ENCODE data around the gene DNER. TPM values are rescaled to one million over a fixed set of nuclear protein-coding genes. Genes with fewer than 3 reads are reported as not detected.

DNER gene
- total RNA-seq, 1 experiment from 2014 or later: 0.28 TPM

DNA sequence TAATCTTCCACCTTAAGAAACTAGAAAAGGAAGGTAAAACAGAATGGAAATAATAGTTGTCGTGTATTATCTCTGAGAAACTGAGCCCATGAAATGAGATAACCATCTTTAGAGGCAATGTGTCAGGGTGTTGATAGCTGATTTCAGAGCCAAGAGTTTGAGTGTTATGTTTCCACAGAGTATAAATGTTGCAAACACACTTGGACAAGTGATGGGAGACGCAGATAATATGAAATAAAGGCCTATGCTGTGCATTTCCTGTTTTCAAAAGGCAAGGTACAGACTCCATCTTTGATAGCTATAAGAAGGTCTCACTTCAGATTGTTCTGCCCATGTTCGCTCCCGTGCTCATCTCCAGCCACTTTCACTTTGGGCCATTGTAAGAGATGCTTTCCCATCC lies 25.9 kb upstream of the DNER start:
- H3K27ac ChIP-seq: no peak overlapping the region
- peaks cover 15% of the 10 kb centered on the region; the same call in 1 of the 2 replicates for H3K9me3 ChIP-seq (ENCODE audit: insufficient read depth, low read depth)
- H4K20me1 ChIP-seq (ENCODE audit: insufficient read depth): no peaks in the 10 kb centered on the region
- no TSS peak for BruUV-seq (replicated peaks)
- no peak overlapping the region for H3K4me2 ChIP-seq
- ChIA-PET CTCF (no interaction called here), POLR2A (ENCODE audit: unreplicated experiment) (interaction anchor here (0.6 kb wide), 1 partner anchor 44 kb away, joined by 4 read pairs; no protein-coding TSS in a partner anchor)
- H3K79me2 ChIP-seq (ENCODE audit: low read depth): no peaks in the 10 kb centered on the region
- intact Hi-C loops (cut with micrococcal nuclease; ENCODE audit: unreplicated experiment): no loop called here
- no peak overlapping the region for H3K4me3 ChIP-seq
- H3K27me3 ChIP-seq (ENCODE audit: insufficient read depth, low read depth): no peaks in the 10 kb centered on the region
- no peak for DNase-seq
- H3F3A ChIP-seq (ENCODE audit: insufficient read depth, low read depth): no peaks in the 10 kb centered on the region
- no peak overlapping the region for H2AFZ ChIP-seq
- H3K9me2 ChIP-seq (ENCODE audit: insufficient read depth): no peaks in the 10 kb centered on the region
- H3K36me3 ChIP-seq (ENCODE audit: low read depth): no peaks in the 10 kb centered on the region
- no peaks in the 10 kb centered on the region for H3K4me1 ChIP-seq (replicated peaks; ENCODE audit: insufficient read depth)
- TF ChIP-seq EZH2 (IDR thresholded peaks at IDR 0.05; ENCODE audit: low read depth) (no peak), CTCF (conservative IDR thresholded peaks at IDR 0.05) (no peak)

- POLR2A ChIA-PET (ENCODE audit: unreplicated experiment): interaction anchor here (0.6 kb wide), 1 partner anchor 691 kb away, joined by 3 read pairs; no protein-coding TSS in a partner anchor
- no peaks in the 10 kb centered on the region for H3K36me3 ChIP-seq (ENCODE audit: low read depth)
- no peak for DNase-seq
- no peak for TF ChIP-seq CTCF (conservative IDR thresholded peaks at IDR 0.05)
- TF ChIP-seq EZH2 (IDR thresholded peaks at IDR 0.05; ENCODE audit: low read depth): no peak
- no peaks in the 10 kb centered on the region for H4K20me1 ChIP-seq (ENCODE audit: insufficient read depth)
- H3K4me3 ChIP-seq: no peak overlapping the region
- H3K79me2 ChIP-seq (ENCODE audit: low read depth): no peaks in the 10 kb centered on the region
- H3K4me2 ChIP-seq: no peak overlapping the region
- no TSS peak for BruUV-seq (replicated peaks)
- no peaks in the 10 kb centered on the region for H3K27me3 ChIP-seq (ENCODE audit: insufficient read depth, low read depth)
- peaks cover 15% of the 10 kb centered on the region; the same call in 1 of the 2 replicates for H3K9me3 ChIP-seq (ENCODE audit: insufficient read depth, low read depth)
- H3F3A ChIP-seq (ENCODE audit: insufficient read depth, low read depth): no peaks in the 10 kb centered on the region
- intact Hi-C loops (cut with micrococcal nuclease; ENCODE audit: unreplicated experiment): no loop called here
- CTCF ChIA-PET: no interaction called here
- H3K9me2 ChIP-seq (ENCODE audit: insufficient read depth): no peaks in the 10 kb centered on the region
- no peaks in the 10 kb centered on the region for H3K4me1 ChIP-seq (replicated peaks; ENCODE audit: insufficient read depth)
- H2AFZ ChIP-seq: no peak overlapping the region
- no peak overlapping the region for H3K27ac ChIP-seq
Measured at GRCh38 chr2:229738024-229738625, 23.8 kb upstream of the DNER start.

DNA sequence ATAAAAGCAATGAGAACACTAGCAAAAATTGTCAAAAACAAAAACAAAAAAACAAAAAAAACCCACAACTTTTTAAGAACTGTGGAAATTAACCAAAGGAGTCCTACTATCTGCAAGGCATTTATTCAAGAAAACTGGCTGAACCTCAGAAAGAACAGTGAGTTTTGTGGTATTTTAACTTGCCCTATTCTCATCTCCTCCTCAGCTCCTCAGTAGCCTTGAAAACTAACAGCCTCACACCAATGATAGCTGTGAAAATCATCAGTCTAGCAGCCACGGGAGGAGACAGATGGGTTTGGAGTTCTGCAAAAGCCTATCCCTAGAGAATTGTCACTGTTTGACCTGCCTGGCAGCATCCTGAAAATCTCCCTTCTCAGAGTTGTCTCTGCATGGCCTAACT lies 20.1 kb upstream of the DNER start:
- no peak overlapping the region for H2AFZ ChIP-seq
- POLR2A ChIA-PET (ENCODE audit: unreplicated experiment): no interaction called here
- DNase-seq: no peak
- intact Hi-C loops (cut with micrococcal nuclease; ENCODE audit: unreplicated experiment): no loop called here
- no peaks in the 10 kb centered on the region for H3K9me2 ChIP-seq (ENCODE audit: insufficient read depth)
- no peaks in the 10 kb centered on the region for H3K4me1 ChIP-seq (replicated peaks; ENCODE audit: insufficient read depth)
- H3K27me3 ChIP-seq (ENCODE audit: insufficient read depth, low read depth): no peaks in the 10 kb centered on the region
- no peaks in the 10 kb centered on the region for H3K79me2 ChIP-seq (ENCODE audit: low read depth)
- no peaks in the 10 kb centered on the region for H4K20me1 ChIP-seq (ENCODE audit: insufficient read depth)
- H3K4me3 ChIP-seq: no peak overlapping the region
- H3K36me3 ChIP-seq (ENCODE audit: low read depth): no peaks in the 10 kb centered on the region
- H3F3A ChIP-seq (ENCODE audit: insufficient read depth, low read depth): no peaks in the 10 kb centered on the region
- CTCF ChIA-PET: no interaction called here
- no peak for TF ChIP-seq CTCF (conservative IDR thresholded peaks at IDR 0.05)
- no peak for TF ChIP-seq EZH2 (IDR thresholded peaks at IDR 0.05; ENCODE audit: low read depth)
- no peak overlapping the region for H3K4me2 ChIP-seq
- H3K27ac ChIP-seq: no peak overlapping the region
- no TSS peak for BruUV-seq (replicated peaks)
- H3K9me3 ChIP-seq (ENCODE audit: insufficient read depth, low read depth): peaks cover 15% of the 10 kb centered on the region; the same call in 1 of the 2 replicates
